GM12864 (cell line): ENCODE data around the gene DRGX.

Experiments
- DNase-seq: peaks from one replicate; pipeline ENCODE4 v3.0.0-alpha.2; 2011; ENCODE audit warnings: low read depth
- H3K4me3 ChIP-seq: 2 replicates; pipeline ENCODE4 v1.5.1; 2011; ENCODE audit warnings: mild to moderate bottlenecking, low read depth, low read length, control low read depth
- TF ChIP-seq, protein P1 (sequence below): IDR thresholded peaks from 2 replicates; pipeline ENCODE4 v1.5.1; 2011; ENCODE audit warnings: low read depth, mild to moderate bottlenecking, moderate library complexity, low read length, control low read depth, inconsistent platforms; ENCODE audit errors: missing control alignments

The DRGX gene

DNA sequence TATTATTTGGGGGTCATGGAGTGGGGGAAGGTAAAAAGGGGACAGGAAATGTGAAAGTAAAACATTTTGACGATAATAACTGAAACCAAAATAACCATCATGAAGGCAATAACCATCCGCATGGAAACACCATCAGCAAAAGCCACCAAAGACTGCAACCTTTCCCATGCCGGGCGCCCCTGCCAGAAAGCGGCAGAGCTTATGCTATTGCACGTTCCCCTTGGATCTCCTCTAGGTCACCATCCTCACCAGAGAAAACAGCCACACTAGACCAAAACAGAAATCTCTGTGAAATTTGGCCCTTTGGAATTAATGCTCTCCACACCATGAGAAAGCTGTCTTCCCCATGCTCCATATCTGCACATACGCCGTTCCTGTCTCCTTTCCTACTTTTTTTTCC is 31.1 kb downstream of the DRGX start:
- H3K4me3 ChIP-seq: no peak overlapping the region
- TF ChIP-seq, protein P1, sequence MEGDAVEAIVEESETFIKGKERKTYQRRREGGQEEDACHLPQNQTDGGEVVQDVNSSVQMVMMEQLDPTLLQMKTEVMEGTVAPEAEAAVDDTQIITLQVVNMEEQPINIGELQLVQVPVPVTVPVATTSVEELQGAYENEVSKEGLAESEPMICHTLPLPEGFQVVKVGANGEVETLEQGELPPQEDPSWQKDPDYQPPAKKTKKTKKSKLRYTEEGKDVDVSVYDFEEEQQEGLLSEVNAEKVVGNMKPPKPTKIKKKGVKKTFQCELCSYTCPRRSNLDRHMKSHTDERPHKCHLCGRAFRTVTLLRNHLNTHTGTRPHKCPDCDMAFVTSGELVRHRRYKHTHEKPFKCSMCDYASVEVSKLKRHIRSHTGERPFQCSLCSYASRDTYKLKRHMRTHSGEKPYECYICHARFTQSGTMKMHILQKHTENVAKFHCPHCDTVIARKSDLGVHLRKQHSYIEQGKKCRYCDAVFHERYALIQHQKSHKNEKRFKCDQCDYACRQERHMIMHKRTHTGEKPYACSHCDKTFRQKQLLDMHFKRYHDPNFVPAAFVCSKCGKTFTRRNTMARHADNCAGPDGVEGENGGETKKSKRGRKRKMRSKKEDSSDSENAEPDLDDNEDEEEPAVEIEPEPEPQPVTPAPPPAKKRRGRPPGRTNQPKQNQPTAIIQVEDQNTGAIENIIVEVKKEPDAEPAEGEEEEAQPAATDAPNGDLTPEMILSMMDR: no peak
- DNase-seq: no peak

DNA sequence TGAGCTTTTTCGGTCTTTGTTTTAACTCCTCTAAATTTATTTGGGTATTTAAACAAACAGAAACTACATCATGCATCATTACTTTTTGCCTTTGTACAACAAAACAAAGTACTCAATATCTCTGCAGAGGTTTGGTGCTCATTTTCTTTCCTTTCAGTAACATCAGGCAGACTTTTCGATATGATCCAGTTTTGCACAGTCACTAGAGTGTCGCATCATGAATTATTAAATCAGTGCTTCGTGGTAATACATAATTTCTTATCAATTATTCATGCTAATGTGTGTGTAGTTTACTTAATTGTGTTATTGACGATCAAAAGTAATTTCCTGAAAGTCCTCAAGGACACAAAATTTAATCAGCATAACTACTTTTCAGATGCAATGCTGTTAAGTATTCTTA is 31.8 kb downstream of the DRGX start:
- H3K4me3 ChIP-seq: no peak overlapping the region
- TF ChIP-seq, protein P1: no peak
- DNase-seq: no peak

DNA sequence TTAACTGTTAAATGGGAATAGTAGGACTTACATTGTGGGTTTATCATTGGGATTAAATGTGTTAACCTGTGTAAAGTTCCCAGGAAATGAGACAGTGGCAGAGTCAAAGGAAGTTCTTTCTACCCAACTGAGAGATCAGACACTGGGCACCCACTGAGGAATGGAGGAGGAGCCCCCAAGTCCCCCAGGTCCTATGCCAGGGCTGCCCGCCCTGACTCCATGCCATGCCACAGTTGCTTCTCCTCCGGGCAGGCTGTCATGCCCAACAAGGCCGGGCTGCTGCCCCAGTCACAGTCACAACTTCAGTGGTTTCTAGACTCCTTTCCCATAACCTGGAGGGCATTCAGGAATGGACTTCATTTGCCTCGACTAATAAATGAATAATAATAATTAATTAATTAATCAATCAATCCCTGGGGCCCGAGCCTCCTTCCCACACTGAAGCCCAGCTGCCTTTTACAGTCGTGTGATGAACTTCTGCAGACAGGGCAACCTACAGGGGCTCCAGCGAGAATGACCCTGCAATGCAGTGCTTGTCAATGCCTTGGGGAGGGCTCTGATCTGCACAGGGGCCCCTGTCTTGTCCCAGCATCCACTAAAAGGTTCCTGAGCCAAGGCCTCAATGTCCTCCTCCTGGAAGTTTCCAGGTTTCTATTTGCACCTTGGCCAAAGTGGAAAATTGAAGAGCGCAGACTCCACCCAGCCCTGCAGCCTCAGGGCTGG is 32.4 kb downstream of the DRGX start:
- no peak overlapping the region for H3K4me3 ChIP-seq
- DNase-seq: no peak
- TF ChIP-seq, protein P1: no peak

DNA sequence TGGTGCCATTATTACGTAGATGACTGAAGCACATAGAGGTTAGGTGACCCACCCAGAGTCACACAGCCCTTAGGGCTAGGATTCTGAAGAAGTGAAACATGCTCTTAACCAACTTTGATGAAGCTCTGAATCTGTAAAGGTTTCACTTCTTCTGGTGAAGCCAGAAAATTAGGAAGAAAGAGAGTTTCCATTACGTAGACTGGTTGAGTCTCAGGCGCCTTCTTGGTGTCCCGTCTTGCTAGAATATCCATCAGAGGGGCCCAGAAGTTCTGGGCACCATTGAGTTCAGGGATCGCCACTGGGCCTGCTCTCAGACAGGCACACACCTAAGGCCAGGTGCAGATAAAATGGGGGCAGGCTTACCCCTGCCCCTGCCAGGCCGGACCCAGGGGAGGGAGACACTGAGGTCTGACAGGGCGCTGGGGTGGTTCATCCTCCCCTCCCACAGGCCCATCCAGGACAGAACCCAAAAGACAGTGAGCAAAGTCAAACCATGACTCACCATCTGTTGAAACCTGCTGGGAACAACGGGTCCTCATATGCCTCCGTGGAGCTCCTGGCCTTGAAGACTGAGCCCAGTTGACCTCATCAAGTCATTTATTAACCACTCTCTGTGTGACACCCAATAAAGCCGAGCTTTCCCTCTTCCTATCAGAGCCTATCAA is 33.2 kb downstream of the DRGX start:
- TF ChIP-seq, protein P1: no peak
- H3K4me3 ChIP-seq: no peak overlapping the region
- DNase-seq: peak; percentile 69

DNA sequence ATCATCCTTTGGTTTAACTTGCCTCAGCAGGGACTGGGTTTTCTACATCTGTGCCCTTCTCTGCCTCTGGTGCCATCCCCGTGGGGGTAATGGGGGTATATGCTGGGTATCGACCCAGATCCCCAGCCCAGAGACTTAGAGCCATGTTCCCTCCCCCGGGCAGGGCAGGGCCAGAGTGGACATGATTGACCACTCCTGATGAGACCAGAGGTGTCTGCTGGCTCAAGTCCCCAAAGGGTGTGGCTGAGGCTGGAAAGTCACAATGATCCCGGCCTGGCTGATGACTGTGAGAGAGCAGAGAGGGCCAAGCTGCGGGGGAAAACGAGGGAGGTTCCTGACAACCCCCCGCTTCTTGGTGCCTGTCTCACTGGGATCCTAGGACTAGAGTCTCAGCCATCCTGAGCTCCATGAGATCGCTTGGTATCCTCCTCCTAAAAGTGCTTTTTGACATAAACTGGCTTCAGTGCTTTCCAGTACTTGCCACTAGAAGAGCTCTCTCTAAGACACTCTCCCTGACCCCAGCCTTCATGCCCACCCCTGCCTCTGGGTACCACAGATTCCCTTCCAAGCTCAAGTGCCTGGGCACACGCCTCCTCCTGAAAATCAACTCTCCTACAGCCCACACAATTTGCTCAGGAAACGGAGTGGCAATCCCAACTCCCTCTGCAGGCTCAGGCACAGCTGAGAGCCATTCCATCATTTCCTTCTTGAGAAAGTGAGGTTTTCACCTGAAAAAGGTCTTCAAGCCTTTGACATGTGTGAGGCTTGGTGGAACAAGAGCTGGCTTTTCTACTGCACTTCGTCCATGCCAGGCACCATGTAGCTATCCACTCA is 33.9 kb downstream of the DRGX start:
- no peak for DNase-seq
- TF ChIP-seq, protein P1: no peak
- no peak overlapping the region for H3K4me3 ChIP-seq

DNA sequence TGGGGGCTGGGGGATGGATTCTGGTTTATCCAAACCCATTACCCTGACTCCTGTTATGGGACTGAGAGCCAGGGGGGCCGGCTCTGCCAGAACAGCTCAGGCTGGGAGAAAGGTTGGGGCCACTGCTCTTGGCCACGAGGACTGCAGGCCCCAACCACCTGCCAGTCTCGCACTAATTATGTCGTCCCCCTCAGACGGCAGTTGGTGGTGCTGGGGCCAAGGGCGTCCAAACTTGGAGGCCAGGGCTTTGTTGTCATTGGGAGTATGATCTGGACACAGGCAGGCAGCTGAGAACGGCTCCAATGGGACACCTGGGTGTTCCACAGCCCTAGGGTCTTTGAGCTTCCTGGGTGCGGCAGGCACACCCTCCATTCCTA is 34.7 kb downstream of the DRGX start:
- TF ChIP-seq, protein P1: no peak
- no peak for DNase-seq
- H3K4me3 ChIP-seq: no peak overlapping the region
